OCI-LY3 (cell line): ENCODE measurements around the gene BRICD5.

ENCODE experiments used
- H2AFZ ChIP-seq: fragments of 200-600, 300-600 bp; shearing (Covaris generic); 2 replicates; pipeline ENCODE4 v1.6.0; 2014; ENCODE audit warnings: antibody characterized with exemption, low read depth, low read length
- H3K27ac ChIP-seq: fragments of 200-600, 300-600 bp; sonication (generic); 2 replicates; pipeline ENCODE4 v1.5.1; 2014; ENCODE audit warnings: mild to moderate bottlenecking, low read length, moderate library complexity, mixed read lengths
- H3K27me3 ChIP-seq: fragments of 200-600, 300-600 bp; sonication (generic); 2 replicates; pipeline ENCODE4 v1.6.1; 2014; ENCODE audit warnings: low read depth, low read length, mixed read lengths
- H3K36me3 ChIP-seq: fragments of 200-600, 300-600 bp; sonication (generic); replicated peaks from 2 replicates; pipeline ENCODE3; 2014; ENCODE audit warnings: low read depth, low read length, mixed read lengths
- H3K4me1 ChIP-seq: fragments of 300-600, 200-600 bp; sonication (generic); 2 replicates; pipeline ENCODE4 v1.6.1; 2014; ENCODE audit warnings: low read length, mixed read lengths
- H3K4me2 ChIP-seq: fragments of 200-600, 300-600 bp; sonication (generic); 2 replicates; pipeline ENCODE4 v1.6.1; 2014; ENCODE audit warnings: low read length, mixed read lengths
- H3K4me3 ChIP-seq: fragments of 300-600, 200-600 bp; sonication (generic); 2 replicates; pipeline ENCODE4 v1.5.1; 2014; ENCODE audit warnings: antibody characterized with exemption, mild to moderate bottlenecking, low read length, moderate library complexity
- H3K79me2 ChIP-seq: fragments of 300-600, 200-600 bp; shearing (Covaris generic); 2 replicates; pipeline ENCODE4 v1.6.1; 2014; ENCODE audit warnings: mild to moderate bottlenecking, low read length, mixed read lengths
- H3K9ac ChIP-seq: fragments of 300-600, 200-600 bp; shearing (Covaris generic); 2 replicates; pipeline ENCODE4 v1.6.0; 2014; ENCODE audit warnings: mild to moderate bottlenecking, low read length, moderate library complexity
- H3K9me3 ChIP-seq: fragments of 200-600, 300-600 bp; shearing (Covaris generic); 2 replicates; pipeline ENCODE4 v1.6.1; 2014; ENCODE audit warnings: low read length, mixed read lengths; ENCODE audit not compliant: insufficient read depth
- H4K20me1 ChIP-seq: fragments of 200-600, 300-600 bp; sonication (generic); 2 replicates; pipeline ENCODE4 v1.6.1; 2016; ENCODE audit warnings: low read length, mixed read lengths; ENCODE audit not compliant: insufficient read depth
- EZH2phosphoT487 ChIP-seq: fragments of 200-600 bp; shearing (Covaris generic); IDR thresholded peaks from 2 replicates; pipeline ENCODE4 v1.6.1; 2018; ENCODE audit warnings: antibody characterized with exemption, mixed run types, low read depth
- TF ChIP-seq, protein P1 (sequence below): fragments of 200-600, 300-600 bp; sonication (generic); IDR thresholded peaks from 2 replicates; pipeline ENCODE4 v1.5.1; 2014; ENCODE audit warnings: antibody characterized with exemption, low read length, low read depth

Gene BRICD5

GRCh38 chr16:2194852-2195321, 15.8 kb downstream of the BRICD5 start:
- Histone ChIP-seq H2AFZ (no peak overlapping the region), H3K9me3 (no peaks in the 10 kb centered on the region), H3K79me2 (no peaks in the 10 kb centered on the region), H3K4me2 (peak overlapping the region; percentile 64), H3K4me3 (peak overlapping the region; percentile 68), H3K27ac (no peak overlapping the region), H4K20me1 (no peaks in the 10 kb centered on the region), H3K36me3 (no peaks in the 10 kb centered on the region), H3K4me1 (peaks cover 5% of the 10 kb centered on the region; the same call in 1 of the 2 replicates), H3K9ac (no peak overlapping the region), H3K27me3 (peaks cover 42% of the 10 kb centered on the region)
- TF ChIP-seq EZH2phosphoT487 = no peak
- TF ChIP-seq, protein P1, sequence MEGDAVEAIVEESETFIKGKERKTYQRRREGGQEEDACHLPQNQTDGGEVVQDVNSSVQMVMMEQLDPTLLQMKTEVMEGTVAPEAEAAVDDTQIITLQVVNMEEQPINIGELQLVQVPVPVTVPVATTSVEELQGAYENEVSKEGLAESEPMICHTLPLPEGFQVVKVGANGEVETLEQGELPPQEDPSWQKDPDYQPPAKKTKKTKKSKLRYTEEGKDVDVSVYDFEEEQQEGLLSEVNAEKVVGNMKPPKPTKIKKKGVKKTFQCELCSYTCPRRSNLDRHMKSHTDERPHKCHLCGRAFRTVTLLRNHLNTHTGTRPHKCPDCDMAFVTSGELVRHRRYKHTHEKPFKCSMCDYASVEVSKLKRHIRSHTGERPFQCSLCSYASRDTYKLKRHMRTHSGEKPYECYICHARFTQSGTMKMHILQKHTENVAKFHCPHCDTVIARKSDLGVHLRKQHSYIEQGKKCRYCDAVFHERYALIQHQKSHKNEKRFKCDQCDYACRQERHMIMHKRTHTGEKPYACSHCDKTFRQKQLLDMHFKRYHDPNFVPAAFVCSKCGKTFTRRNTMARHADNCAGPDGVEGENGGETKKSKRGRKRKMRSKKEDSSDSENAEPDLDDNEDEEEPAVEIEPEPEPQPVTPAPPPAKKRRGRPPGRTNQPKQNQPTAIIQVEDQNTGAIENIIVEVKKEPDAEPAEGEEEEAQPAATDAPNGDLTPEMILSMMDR = peak; percentile 54

GRCh38 chr16:2194166-2194834, 16.4 kb downstream of the BRICD5 start:
- H3K4me1 ChIP-seq = peaks cover 5% of the 10 kb centered on the region; the same call in 1 of the 2 replicates
- H3K9ac ChIP-seq = no peak overlapping the region
- H3K4me2 ChIP-seq = no peak overlapping the region
- no peaks in the 10 kb centered on the region for H4K20me1 ChIP-seq
- TF ChIP-seq, protein P1 = no peak
- TF ChIP-seq EZH2phosphoT487 = no peak
- no peaks in the 10 kb centered on the region for H3K9me3 ChIP-seq
- no peak overlapping the region for H3K27ac ChIP-seq
- no peaks in the 10 kb centered on the region for H3K36me3 ChIP-seq
- peaks cover 42% of the 10 kb centered on the region for H3K27me3 ChIP-seq
- H3K4me3 ChIP-seq = no peak overlapping the region
- no peak overlapping the region for H2AFZ ChIP-seq
- H3K79me2 ChIP-seq = no peaks in the 10 kb centered on the region

DNA sequence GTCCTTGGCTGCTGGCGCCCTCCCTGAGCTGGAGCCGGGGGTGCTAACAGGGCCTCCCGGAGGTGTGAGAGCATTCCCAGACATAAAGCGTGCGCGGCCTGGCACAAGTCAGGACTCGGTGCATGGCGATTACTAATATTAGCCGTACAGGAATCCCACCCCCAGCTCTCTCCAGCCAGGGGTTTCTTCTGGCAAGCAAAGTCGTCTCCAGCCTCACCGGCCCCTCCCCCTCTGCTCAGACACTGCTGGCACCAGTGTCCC, 19.3 kb downstream of the BRICD5 start:
- no peaks in the 10 kb centered on the region for H3K9me3 ChIP-seq
- H3K79me2 ChIP-seq = no peaks in the 10 kb centered on the region
- H3K36me3 ChIP-seq = no peaks in the 10 kb centered on the region
- H3K4me3 ChIP-seq = no peak overlapping the region
- no peak overlapping the region for H3K9ac ChIP-seq
- TF ChIP-seq, protein P1 = no peak
- no peak for TF ChIP-seq EZH2phosphoT487
- H4K20me1 ChIP-seq = no peaks in the 10 kb centered on the region
- no peak overlapping the region for H3K27ac ChIP-seq
- no peak overlapping the region for H2AFZ ChIP-seq
- H3K4me1 ChIP-seq = peaks cover 5% of the 10 kb centered on the region; the same call in 1 of the 2 replicates
- peaks cover 22% of the 10 kb centered on the region for H3K27me3 ChIP-seq
- H3K4me2 ChIP-seq = no peak overlapping the region

DNA sequence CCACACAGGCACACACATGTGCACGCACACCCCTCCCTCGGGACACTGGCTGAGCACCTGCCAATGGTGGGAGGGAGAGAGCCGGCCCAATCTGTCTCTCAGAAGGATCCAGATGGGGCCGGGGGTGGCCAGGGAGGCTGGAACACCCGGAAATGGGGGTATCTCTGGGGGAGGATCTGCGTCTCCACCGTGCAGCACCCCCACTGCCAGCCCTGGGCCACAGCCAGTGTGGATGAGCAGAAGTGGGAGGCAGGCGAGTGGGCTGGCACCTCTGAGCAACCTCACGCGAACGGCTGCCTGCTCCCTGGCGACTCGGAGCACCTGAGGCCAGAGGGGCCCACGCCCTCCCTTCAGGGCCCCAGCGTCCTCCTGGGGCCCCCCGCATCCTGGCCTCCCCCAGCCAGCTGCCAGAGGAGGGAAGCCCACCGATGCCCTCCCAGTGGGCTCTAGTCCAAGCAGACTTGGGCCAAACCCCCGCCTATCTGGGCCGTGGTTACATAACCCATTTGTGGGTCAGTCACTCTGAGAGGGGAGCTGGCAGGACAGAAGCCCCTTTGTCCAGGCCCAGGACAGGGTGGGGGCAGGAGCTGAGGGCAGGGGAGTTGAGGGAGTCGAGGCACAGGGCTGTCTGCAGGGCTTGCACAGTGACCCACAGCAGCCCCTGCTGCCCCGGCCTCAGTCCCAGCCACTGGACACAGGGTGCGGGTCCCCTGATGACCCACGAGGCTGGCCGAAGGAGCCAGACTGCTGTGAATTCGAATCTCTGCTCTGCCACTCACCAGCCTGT, 19.8 kb downstream of the BRICD5 start:
- Histone ChIP-seq H3K36me3 (no peaks in the 10 kb centered on the region), H3K9me3 (no peaks in the 10 kb centered on the region), H4K20me1 (no peaks in the 10 kb centered on the region), H3K27me3 (peaks cover 19% of the 10 kb centered on the region), H3K79me2 (no peaks in the 10 kb centered on the region), H3K4me1 (peaks cover 5% of the 10 kb centered on the region; the same call in 1 of the 2 replicates), H2AFZ (peak overlapping the region; percentile 46; the same call in 1 of the 2 replicates), H3K27ac (no peak overlapping the region), H3K9ac (no peak overlapping the region), H3K4me2 (no peak overlapping the region), H3K4me3 (no peak overlapping the region)
- TF ChIP-seq EZH2phosphoT487 = no peak
- TF ChIP-seq, protein P1 = no peak
